ENCODE results near the gene UBL3. TPM values are rescaled to one million over a fixed set of nuclear protein-coding genes. Genes with fewer than 3 reads are reported as not detected.

The UBL3 gene
- total and polyA plus RNA-seq, 10 of the 15 experiments (the other 5 are each of a cell fraction or from before 2014, with no cell fraction given), result 5.5 to 13.7 (median 10.6) TPM

- in situ Hi-C loops (cut with MboI), result no loop called here
- BruUV-seq (replicated peaks), result no TSS peak
- CTCF ChIA-PET, result no interaction called here
Observed at GRCh38 chr13:29893438-29893837, 43.0 kb upstream of the UBL3 start.

GRCh38 chr13:29892151-29892550 is 41.7 kb upstream of the UBL3 start:
- no peaks in the 10 kb centered on the region for H3K79me2 ChIP-seq (ENCODE audit: control insufficient read depth, insufficient read depth, low read length)
- DNase-seq (ENCODE audit: low read depth, low spot score) (no peak), ATAC-seq (no peak), FAIRE-seq (no peak)
- ChIA-PET CTCF (interaction anchor here (1.4 kb wide), 1 partner anchor 46 kb away, joined by 4 read pairs; no protein-coding TSS in a partner anchor), POLR2A (no interaction called here), SMC1A (ENCODE audit: uncharacterized antibody, unreplicated experiment) (interaction anchor here (0.6 to 1.5 kb wide), 3 partner anchors 25 to 1327 kb away, joined by 3 read pairs; no protein-coding TSS in a partner anchor), RAD21 (ENCODE audit: unreplicated experiment) (interaction anchor here (1.3 kb wide), 1 partner anchor 121 kb away, joined by 3 read pairs; no protein-coding TSS in a partner anchor)
- no peaks in the 10 kb centered on the region for H3K4me1 ChIP-seq (ENCODE audit: control insufficient read depth, insufficient read depth, low read length)
- no peak overlapping the region for H3K27ac ChIP-seq (ENCODE audit: control insufficient read depth, insufficient read depth)
- 62% methylated on average over 10 of the region's 10 CpGs for WGBS (ENCODE audit: insufficient coverage, insufficient replicate concordance, low lambda C conversion rate, missing lambda C conversion rate)
- no TSS peak for BruUV-seq (replicated peaks)
- intact Hi-C loops (cut with micrococcal nuclease; ENCODE audit: unreplicated experiment), result no loop called here
- H3K4me3 ChIP-seq, result no peak overlapping the region
- H3K9me3 ChIP-seq (replicated peaks; ENCODE audit: control insufficient read depth, insufficient read depth, low read length), result no peaks in the 10 kb centered on the region
- H2AFZ ChIP-seq (ENCODE audit: control insufficient read depth, low read depth, low read length), result no peak overlapping the region
- in situ Hi-C loops (cut with MboI), result no loop called here
- H3K9ac ChIP-seq (ENCODE audit: control insufficient read depth, insufficient read depth, low read length), result no peak overlapping the region
- H3K4me2 ChIP-seq (ENCODE audit: control insufficient read depth, insufficient read depth), result no peak overlapping the region
- no peaks in the 10 kb centered on the region for H3K36me3 ChIP-seq (ENCODE audit: control insufficient read depth in 2 of 2, insufficient read depth in 2 of 2, low read length in 1 of 2)
- H4K20me1 ChIP-seq (ENCODE audit: control insufficient read depth, insufficient read depth), result no peaks in the 10 kb centered on the region
- no peaks in the 10 kb centered on the region for H3K27me3 ChIP-seq (replicated peaks in 1 of 2; ENCODE audit: control insufficient read depth in 2 of 2, insufficient read depth in 2 of 2, low read length in 1 of 2)
- no peak for TF ChIP-seq CHD2 (IDR thresholded peaks at IDR 0.05; ENCODE audit: borderline replicate concordance, low read depth, low read length)
- TF ChIP-seq EP300 (IDR thresholded peaks at IDR 0.05; ENCODE audit: borderline replicate concordance in 1 of 2, control insufficient read depth in 1 of 2, low read depth in 2 of 2, low read length in 2 of 2), result no peak
- TF ChIP-seq SP1 (IDR thresholded peaks at IDR 0.05; ENCODE audit: low read depth, low read length), result no peak
- no peak for TF ChIP-seq KLF5 (IDR thresholded peaks at IDR 0.05; ENCODE audit: partially characterized antibody)
- no peak for TF ChIP-seq MTA3 (IDR thresholded peaks at IDR 0.05; ENCODE audit: borderline replicate concordance, low read length)
- TF ChIP-seq ZNF274 (IDR thresholded peaks at IDR 0.05; ENCODE audit: insufficient read depth, insufficient read length), result no peak
- no peak for TF ChIP-seq CBX5 (IDR thresholded peaks at IDR 0.05; ENCODE audit: low read depth)
- TF ChIP-seq BRCA1 (IDR thresholded peaks at IDR 0.05; ENCODE audit: low read depth, low read length), result no peak
- no peak for TF ChIP-seq KAT2A (conservative IDR thresholded peaks at IDR 0.05; ENCODE audit: control insufficient read depth, low read depth, low read length)
- TF ChIP-seq ZBED1 (IDR thresholded peaks at IDR 0.05; ENCODE audit: borderline replicate concordance), result no peak
- TF ChIP-seq ZNF592 (IDR thresholded peaks at IDR 0.05), result no peak

More at GRCh38 chr13:29893438-29893837, 43.0 kb upstream of the UBL3 start:
- no peaks in the 10 kb centered on the region for H3K79me2 ChIP-seq (ENCODE audit: control insufficient read depth, insufficient read depth, low read length)
- no peaks in the 10 kb centered on the region for H4K20me1 ChIP-seq (ENCODE audit: control insufficient read depth, insufficient read depth)
- no peaks in the 10 kb centered on the region for H3K36me3 ChIP-seq (ENCODE audit: control insufficient read depth in 2 of 2, insufficient read depth in 2 of 2, low read length in 1 of 2)
- ChIA-PET POLR2A (no interaction called here), RAD21 (ENCODE audit: unreplicated experiment) (no interaction called here), SMC1A (ENCODE audit: uncharacterized antibody, unreplicated experiment) (interaction anchor here (0.9 kb wide), 1 partner anchor 9 kb away, joined by 3 read pairs; no protein-coding TSS in a partner anchor)
- H3K9ac ChIP-seq (ENCODE audit: control insufficient read depth, insufficient read depth, low read length), result no peak overlapping the region
- DNase-seq (ENCODE audit: low read depth, low spot score), result no peak
- FAIRE-seq, result no peak
- H3K9me3 ChIP-seq (replicated peaks; ENCODE audit: control insufficient read depth, insufficient read depth, low read length), result no peaks in the 10 kb centered on the region
- no peak for TF ChIP-seq SUZ12 (IDR thresholded peaks at IDR 0.05; ENCODE audit: unreplicated experiment)
- no peak for TF ChIP-seq SPI1 (IDR thresholded peaks at IDR 0.05; ENCODE audit: borderline replicate concordance, insufficient read depth, low read depth, low read length)
- TF ChIP-seq TCF3 (IDR thresholded peaks at IDR 0.05; ENCODE audit: borderline replicate concordance, insufficient read depth, low read depth, low read length), result no peak
- no peak for TF ChIP-seq MEF2A (IDR thresholded peaks at IDR 0.05; ENCODE audit: insufficient read depth, low read depth, low read length)
- no peak for TF ChIP-seq SRF (IDR thresholded peaks at IDR 0.05; ENCODE audit: low read depth in 2 of 2, low read length in 2 of 2)
- TF ChIP-seq PML (IDR thresholded peaks at IDR 0.05; ENCODE audit: low read length), result no peak
- TF ChIP-seq CBX3 (IDR thresholded peaks at IDR 0.05; ENCODE audit: borderline replicate concordance, low read depth), result no peak
- no peak for TF ChIP-seq IKZF2 (IDR thresholded peaks at IDR 0.05)
- TF ChIP-seq CHD4 (IDR thresholded peaks at IDR 0.05), result no peak
- H3K4me1 ChIP-seq (ENCODE audit: control insufficient read depth, insufficient read depth, low read length), result no peaks in the 10 kb centered on the region
- no peak overlapping the region for H3K27ac ChIP-seq (ENCODE audit: control insufficient read depth, insufficient read depth)
- H3K27me3 ChIP-seq (replicated peaks in 1 of 2; ENCODE audit: control insufficient read depth in 2 of 2, insufficient read depth in 2 of 2, low read length in 1 of 2), result no peaks in the 10 kb centered on the region
- intact Hi-C loops (cut with micrococcal nuclease; ENCODE audit: unreplicated experiment), result no loop called here
- no peak overlapping the region for H2AFZ ChIP-seq (ENCODE audit: control insufficient read depth, low read depth, low read length)
- no peak for ATAC-seq
- H3K4me3 ChIP-seq, result no peak overlapping the region
- no peak overlapping the region for H3K4me2 ChIP-seq (ENCODE audit: control insufficient read depth, insufficient read depth)
